HS-5 (cell line): ENCODE measurements around the gene KCTD18.

ENCODE experiments used
- DNase-seq: peaks from one replicate; pipeline ENCODE4 v3.0.0-alpha.2; 2012; ENCODE audit warnings: low read depth

The KCTD18 gene

GRCh38 chr2:200454927-200455801 lies 54.7 kb downstream of the KCTD18 start:
- DNase-seq: peak; percentile 61

- no peak for DNase-seq
These were observed 55.9 kb downstream of the KCTD18 start for GRCh38 chr2:200453853-200454534.

GRCh38 chr2:200453142-200453852 lies 56.6 kb downstream of the KCTD18 start:
- DNase-seq: no peak

GRCh38 chr2:200452377-200452776 lies 57.5 kb downstream of the KCTD18 start:
- no peak for DNase-seq

- DNase-seq: no peak
These were observed 58.4 kb downstream of the KCTD18 start for GRCh38 chr2:200451511-200451910.

GRCh38 chr2:200450288-200450687 lies 59.6 kb downstream of the KCTD18 start:
- DNase-seq: no peak

- no peak for DNase-seq
These were observed 60.7 kb downstream of the KCTD18 start for GRCh38 chr2:200449149-200449548.

- no peak for DNase-seq
These were observed 61.4 kb downstream of the KCTD18 start for GRCh38 chr2:200448455-200448854.

GRCh38 chr2:200447139-200447855 lies 62.6 kb downstream of the KCTD18 start:
- no peak for DNase-seq

GRCh38 chr2:200446612-200447011 lies 63.3 kb downstream of the KCTD18 start:
- DNase-seq: no peak

- DNase-seq: no peak
These were observed 64.6 kb downstream of the KCTD18 start for GRCh38 chr2:200445284-200445683.

- DNase-seq: no peak
These were observed 65.3 kb downstream of the KCTD18 start for GRCh38 chr2:200444530-200444929.

- DNase-seq: no peak
These were observed 66.0 kb downstream of the KCTD18 start for GRCh38 chr2:200443916-200444315.

GRCh38 chr2:200443376-200443775 lies 66.5 kb downstream of the KCTD18 start:
- DNase-seq: no peak

- DNase-seq: peak; percentile 31
These were observed 67.4 kb downstream of the KCTD18 start for GRCh38 chr2:200442471-200442870.

GRCh38 chr2:200439981-200440380 lies 69.9 kb downstream of the KCTD18 start:
- no peak for DNase-seq
